MM.1S (cell line): ENCODE data around the gene SLC19A2.

ENCODE experiments used
- DNase-seq: peaks from one replicate; pipeline ENCODE4 v3.0.0-alpha.2; 2015
- H2AFZ ChIP-seq: fragments of 300-600 bp; sonication (generic); 2 replicates; pipeline ENCODE4 v1.6.0; 2016; ENCODE audit warnings: antibody characterized with exemption, low read length
- H3F3A ChIP-seq: fragments of 300-600 bp; sonication (generic); 2 replicates; pipeline ENCODE4 v1.6.1; 2016; ENCODE audit warnings: mild to moderate bottlenecking, antibody characterized with exemption, low read length, moderate library complexity, mixed read lengths; ENCODE audit not compliant: insufficient read depth
- H3K27ac ChIP-seq: fragments of 300-600 bp; sonication (generic); 2 replicates; pipeline ENCODE4 v1.5.1; 2016; ENCODE audit warnings: mild to moderate bottlenecking, low read length
- H3K27me3 ChIP-seq: fragments of 300-600 bp; sonication (generic); replicated peaks from 2 replicates; pipeline ENCODE4 v1.6.0; 2016; ENCODE audit warnings: low read length; ENCODE audit not compliant: insufficient read depth
- H3K36me3 ChIP-seq: fragments of 300-600 bp; sonication (generic); replicated peaks from 2 replicates; pipeline ENCODE4 v1.6.1; 2016; ENCODE audit warnings: mild to moderate bottlenecking, low read length, mixed read lengths; ENCODE audit not compliant: insufficient read depth
- H3K4me1 ChIP-seq: fragments of 300-600 bp; sonication (generic); 2 replicates; pipeline ENCODE4 v1.6.1; 2016; ENCODE audit warnings: low read length, mixed read lengths
- H3K4me2 ChIP-seq: fragments of 300-600 bp; sonication (generic); 2 replicates; pipeline ENCODE4 v1.6.0; 2016; ENCODE audit warnings: low read depth, low read length
- H3K4me3 ChIP-seq: fragments of 300-600 bp; sonication (generic); 2 replicates; pipeline ENCODE4 v1.5.1; 2016; ENCODE audit warnings: low read length, mixed read lengths
- H3K79me2 ChIP-seq: fragments of 300-600 bp; sonication (generic); 2 replicates; pipeline ENCODE4 v1.6.1; 2016; ENCODE audit warnings: mixed run types, low read length, mixed read lengths
- H3K9ac ChIP-seq: fragments of 300-600 bp; sonication (generic); 2 replicates; pipeline ENCODE4 v1.6.1; 2016; ENCODE audit warnings: low read length, mixed read lengths
- H3K9me2 ChIP-seq: fragments of 300-600 bp; sonication (generic); replicated peaks from 2 replicates; pipeline ENCODE4 v1.6.1; 2016; ENCODE audit warnings: mild to moderate bottlenecking, low read length, mixed read lengths; ENCODE audit not compliant: insufficient read depth
- H3K9me3 ChIP-seq: fragments of 300-600 bp; sonication (generic); replicated peaks from 2 replicates; pipeline ENCODE4 v1.6.1; 2016; ENCODE audit warnings: mild to moderate bottlenecking, low read length, mixed read lengths; ENCODE audit not compliant: insufficient read depth
- H4K20me1 ChIP-seq: fragments of 300-600 bp; sonication (generic); 2 replicates; pipeline ENCODE4 v1.6.1; 2016; ENCODE audit warnings: mild to moderate bottlenecking, low read length, moderate library complexity, mixed read lengths; ENCODE audit not compliant: insufficient read depth
- EZH2 ChIP-seq: fragments of 300-600 bp; sonication (generic); optimal IDR thresholded peaks from 2 replicates; pipeline ENCODE3; 2017; ENCODE audit warnings: low read depth, mild to moderate bottlenecking, antibody characterized with exemption, low read length, mixed read lengths
- EZH2phosphoT487 ChIP-seq: fragments of 300-600 bp; sonication (generic); IDR thresholded peaks from 2 replicates; pipeline ENCODE4 v1.6.1; 2018; ENCODE audit warnings: antibody characterized with exemption, low read length
- TF ChIP-seq, protein P1 (sequence below): fragments of 300-600 bp; sonication (generic); IDR thresholded peaks from 2 replicates; pipeline ENCODE4 v1.5.1; 2016; ENCODE audit warnings: antibody characterized with exemption, low read length, mixed read lengths

SLC19A2 gene

DNA sequence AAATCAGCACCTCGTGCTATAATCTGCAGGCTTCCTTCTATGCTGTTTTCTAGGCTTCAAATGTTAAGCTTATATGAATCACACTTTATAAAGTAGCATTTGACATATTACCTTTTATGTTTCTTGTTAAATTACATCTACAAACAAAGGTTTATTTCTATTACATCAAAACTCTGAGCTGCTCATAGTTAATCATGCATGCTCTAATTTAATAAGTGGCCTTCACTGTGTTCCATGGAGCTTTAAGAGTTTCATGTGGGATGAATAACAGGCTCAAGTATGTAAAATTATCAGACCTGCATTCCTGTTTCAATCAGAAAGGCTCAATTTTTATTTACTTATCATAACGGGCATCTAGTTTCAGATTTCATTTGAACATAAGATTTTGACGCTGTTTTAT is 13.0 kb downstream of the SLC19A2 start:
- no peaks in the 10 kb centered on the region for H3K27me3 ChIP-seq
- no peak for TF ChIP-seq EZH2
- TF ChIP-seq, protein P1, sequence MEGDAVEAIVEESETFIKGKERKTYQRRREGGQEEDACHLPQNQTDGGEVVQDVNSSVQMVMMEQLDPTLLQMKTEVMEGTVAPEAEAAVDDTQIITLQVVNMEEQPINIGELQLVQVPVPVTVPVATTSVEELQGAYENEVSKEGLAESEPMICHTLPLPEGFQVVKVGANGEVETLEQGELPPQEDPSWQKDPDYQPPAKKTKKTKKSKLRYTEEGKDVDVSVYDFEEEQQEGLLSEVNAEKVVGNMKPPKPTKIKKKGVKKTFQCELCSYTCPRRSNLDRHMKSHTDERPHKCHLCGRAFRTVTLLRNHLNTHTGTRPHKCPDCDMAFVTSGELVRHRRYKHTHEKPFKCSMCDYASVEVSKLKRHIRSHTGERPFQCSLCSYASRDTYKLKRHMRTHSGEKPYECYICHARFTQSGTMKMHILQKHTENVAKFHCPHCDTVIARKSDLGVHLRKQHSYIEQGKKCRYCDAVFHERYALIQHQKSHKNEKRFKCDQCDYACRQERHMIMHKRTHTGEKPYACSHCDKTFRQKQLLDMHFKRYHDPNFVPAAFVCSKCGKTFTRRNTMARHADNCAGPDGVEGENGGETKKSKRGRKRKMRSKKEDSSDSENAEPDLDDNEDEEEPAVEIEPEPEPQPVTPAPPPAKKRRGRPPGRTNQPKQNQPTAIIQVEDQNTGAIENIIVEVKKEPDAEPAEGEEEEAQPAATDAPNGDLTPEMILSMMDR, result no peak
- no peak for TF ChIP-seq EZH2phosphoT487

DNA sequence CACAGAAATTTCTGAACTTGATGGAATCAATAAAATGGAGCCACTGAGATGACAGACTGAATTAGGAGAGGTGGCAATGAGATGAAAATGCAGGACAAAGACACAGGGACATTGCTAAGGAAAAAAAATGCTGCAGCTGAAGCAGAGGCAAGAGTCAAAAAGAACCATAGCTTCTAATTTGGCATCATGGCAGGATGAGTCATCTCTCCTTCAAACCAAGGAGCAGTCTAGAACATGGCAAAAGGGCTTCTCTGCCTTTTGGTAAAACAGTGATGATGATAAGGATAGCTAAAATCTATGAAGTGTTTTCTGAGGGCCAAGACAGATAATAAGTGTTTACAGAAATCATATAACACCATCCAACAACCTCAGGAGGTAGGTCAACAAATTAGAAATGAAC is 16.8 kb downstream of the SLC19A2 start:
- Histone ChIP-seq H3K9me3 (no peaks in the 10 kb centered on the region), H3F3A (no peaks in the 10 kb centered on the region), H3K4me2 (no peak overlapping the region), H3K4me3 (no peak overlapping the region), H3K27me3 (no peaks in the 10 kb centered on the region), H2AFZ (no peak overlapping the region), H4K20me1 (no peaks in the 10 kb centered on the region), H3K79me2 (no peaks in the 10 kb centered on the region), H3K27ac (no peak overlapping the region), H3K36me3 (no peaks in the 10 kb centered on the region), H3K9me2 (no peaks in the 10 kb centered on the region), H3K4me1 (no peaks in the 10 kb centered on the region), H3K9ac (no peak overlapping the region)
- no peak for DNase-seq
- no peak for TF ChIP-seq EZH2
- TF ChIP-seq, protein P1, result no peak
- no peak for TF ChIP-seq EZH2phosphoT487

More for the DNA sequence above, 13.0 kb downstream of the SLC19A2 start:
- Histone ChIP-seq H3K9me2 (no peaks in the 10 kb centered on the region), H3F3A (no peaks in the 10 kb centered on the region), H4K20me1 (no peaks in the 10 kb centered on the region), H3K4me3 (no peak overlapping the region), H3K9ac (no peak overlapping the region), H3K27ac (no peak overlapping the region), H3K79me2 (no peaks in the 10 kb centered on the region), H3K9me3 (no peaks in the 10 kb centered on the region), H3K36me3 (no peaks in the 10 kb centered on the region), H3K4me2 (no peak overlapping the region), H3K4me1 (no peaks in the 10 kb centered on the region), H2AFZ (no peak overlapping the region)
- no peak for DNase-seq

DNA sequence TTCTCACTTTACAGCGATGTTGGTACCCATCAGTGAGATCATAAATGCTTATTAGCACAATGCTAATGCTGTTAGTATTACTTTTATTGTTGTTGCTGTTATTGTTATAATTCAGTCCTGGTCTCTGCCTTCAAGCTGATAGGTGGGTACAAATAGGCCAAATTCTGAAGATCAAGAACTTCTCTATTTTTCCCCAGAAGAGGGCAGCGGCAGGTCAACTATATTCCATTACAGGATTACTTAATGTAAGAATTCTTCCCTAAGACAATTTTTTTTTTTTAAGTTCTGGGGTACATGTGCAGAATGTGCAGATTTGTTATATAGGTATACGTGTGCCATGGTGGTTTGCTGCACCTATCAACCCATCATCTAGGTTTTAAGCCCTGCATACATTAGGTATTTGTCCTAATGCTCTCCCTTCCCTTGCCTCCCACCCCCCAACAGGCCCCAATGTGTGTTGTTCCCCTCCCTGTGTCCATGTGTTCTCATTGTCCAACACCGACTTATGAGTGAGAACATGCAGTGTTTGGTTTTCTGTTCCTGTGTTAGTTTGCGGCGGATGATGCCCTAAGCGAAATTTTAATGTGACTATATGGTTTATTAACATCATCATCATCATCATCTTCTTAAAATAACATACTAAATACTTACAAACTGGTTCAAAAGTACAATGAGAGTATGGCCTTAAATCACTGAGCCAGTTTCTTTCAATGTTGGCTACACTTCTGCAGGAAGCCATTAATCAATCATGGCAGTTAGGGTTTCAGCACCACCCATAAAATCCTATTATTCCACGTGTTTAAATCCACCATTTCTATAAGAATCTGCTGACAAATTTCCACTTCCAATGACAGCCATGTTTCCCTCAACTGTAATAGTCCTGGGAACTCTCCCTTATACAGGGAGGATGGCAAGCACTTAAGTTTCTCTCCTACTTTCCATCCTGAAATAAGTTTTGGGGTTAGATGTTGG is 19.2 kb downstream of the SLC19A2 start:
- peak; percentile 42 for DNase-seq
- H3K4me1 ChIP-seq, result no peaks in the 10 kb centered on the region
- no peaks in the 10 kb centered on the region for H3K36me3 ChIP-seq
- no peaks in the 10 kb centered on the region for H3F3A ChIP-seq
- no peak overlapping the region for H3K9ac ChIP-seq
- H3K27me3 ChIP-seq, result no peaks in the 10 kb centered on the region
- H4K20me1 ChIP-seq, result no peaks in the 10 kb centered on the region
- TF ChIP-seq EZH2phosphoT487 (no peak), EZH2 (no peak)
- TF ChIP-seq, protein P1, result peak; percentile 49
- no peak overlapping the region for H3K4me2 ChIP-seq
- no peak overlapping the region for H2AFZ ChIP-seq
- H3K79me2 ChIP-seq, result no peaks in the 10 kb centered on the region
- H3K9me2 ChIP-seq, result no peaks in the 10 kb centered on the region
- no peak overlapping the region for H3K27ac ChIP-seq
- H3K4me3 ChIP-seq, result no peak overlapping the region
- no peaks in the 10 kb centered on the region for H3K9me3 ChIP-seq
